Esophagus squamous epithelium (tissue), 5 donors: ENCODE measurements around the gene TAF13. TPM values are rescaled to one million over a fixed set of nuclear protein-coding genes. Genes with fewer than 3 reads are reported as not detected.

Experiments
- DNase-seq: peaks from one replicate; lab custom pipeline; 2025; lab: John Stamatoyannopoulos, UW
- H3K27ac ChIP-seq, 4 donors: fragments of 200-600 bp; sonication (generic); one replicate each; pipeline ENCODE4 v1.5.1; 2016 to 2019; ENCODE audit warnings: mild to moderate bottlenecking in 1 of 4
- H3K27me3 ChIP-seq, 4 donors: fragments of 200-600 bp; sonication (generic); 1 replicate in 3 of 4; 2 replicates in 1 of 4; pipeline versions ENCODE4 v1.5.1 to v1.6.0; 2017 to 2021; ENCODE audit warnings: antibody characterized with exemption in 1 of 4
- H3K36me3 ChIP-seq, 3 donors: fragments of 200-600 bp; sonication (generic); one replicate each; pipeline ENCODE4 v1.5.1; 2016 to 2019
- H3K4me1 ChIP-seq, 3 donors: fragments of 200-600 bp; sonication (generic); one replicate each; pipeline ENCODE4 v1.5.1; 2017 to 2019
- H3K4me3 ChIP-seq, 4 donors: fragments of 200-600 bp; sonication (generic); 1 replicate in 3 of 4; 2 replicates in 1 of 4; pipeline ENCODE4 v1.5.1; 2016 to 2019; ENCODE audit warnings: mild to moderate bottlenecking in 2 of 4, moderate library complexity in 1 of 4
- H3K9me3 ChIP-seq, 3 donors: fragments of 200-600 bp; sonication (generic); one replicate each; pipeline ENCODE4 v1.5.1; 2016 to 2019
- POLR2A ChIP-seq, 4 donors: fragments of 450-650 bp; IDR thresholded peaks; one replicate each; pipeline ENCODE4 v1.6.1; 2017; ENCODE audit warnings: antibody characterized with exemption in 4 of 4, mild to moderate bottlenecking in 4 of 4, moderate library complexity in 3 of 4
- WGBS, 2 donors: methylation state at CpG; one replicate each; pipeline ENCODE4 v1.1.5; 2018; 5-methylcytosine and 5-hydroxymethylcytosine counted together
- intact Hi-C: fragments of 100-400 bp; cut with DNase I; formaldehyde crosslinking; loops from one replicate; pipeline ENCODE4 v1.15.0; 2022
- total RNA-seq, 4 donors: library from RNA; depleted of rRNA; stranded (reverse); fragments of >200 nt; gene quantifications; one replicate each; pipeline ENCODE4 v1.1.0, GENCODE V29; 2016
- TF ChIP-seq, protein P1 (sequence below), 6 experiments: fragments of 450-650 bp in 4 of 6; fragments of 200-600 bp in 2 of 6; sonication (generic) in 2 of 6; IDR thresholded peaks; one replicate each; pipeline ENCODE4 v1.5.1; 2016 to 2019; ENCODE audit warnings: antibody characterized with exemption in 6 of 6, mild to moderate bottlenecking in 4 of 6, moderate library complexity in 4 of 6
- donor health status: DM: yes; HTN: yes; CAD: no.

The TAF13 gene
- total RNA-seq, 4 donors from 2014 or later: 35.3 to 71.2 (median 43.4) TPM

DNA sequence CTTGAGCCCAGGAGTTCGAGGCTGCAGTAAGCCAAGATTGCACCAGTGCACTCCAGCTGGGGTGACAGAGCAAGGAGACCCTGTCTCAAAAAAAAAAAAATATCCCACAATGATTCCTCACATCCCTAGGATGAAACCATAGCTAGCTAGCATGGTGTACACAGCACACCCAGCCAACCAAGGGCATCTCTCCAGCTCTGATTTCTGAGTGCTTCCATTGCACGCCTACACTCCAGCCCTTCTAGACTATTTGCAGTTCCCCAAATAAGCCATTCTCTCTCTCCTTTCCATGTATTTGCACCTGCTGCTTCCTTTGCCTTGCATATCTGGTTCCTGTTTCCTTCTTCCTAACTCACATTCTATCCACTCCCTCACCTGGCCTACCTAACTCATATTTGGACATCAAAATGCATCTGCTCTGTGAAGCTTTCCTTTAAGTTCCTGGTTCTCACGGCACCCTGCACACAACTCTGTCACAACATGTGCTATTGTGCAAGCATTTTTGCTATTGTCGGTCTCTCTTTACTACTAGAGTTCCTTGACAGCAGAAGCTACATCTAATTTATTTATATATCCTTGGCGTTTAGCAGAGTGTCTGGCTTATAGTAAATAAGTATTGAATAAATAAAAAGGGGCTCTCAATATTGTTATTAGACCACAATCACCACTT lies 35.7 kb upstream of the TAF13 start:
- no peak for DNase-seq
- TF ChIP-seq POLR2A (IDR thresholded peaks at IDR 0.05): no peak
- TF ChIP-seq, protein P1, sequence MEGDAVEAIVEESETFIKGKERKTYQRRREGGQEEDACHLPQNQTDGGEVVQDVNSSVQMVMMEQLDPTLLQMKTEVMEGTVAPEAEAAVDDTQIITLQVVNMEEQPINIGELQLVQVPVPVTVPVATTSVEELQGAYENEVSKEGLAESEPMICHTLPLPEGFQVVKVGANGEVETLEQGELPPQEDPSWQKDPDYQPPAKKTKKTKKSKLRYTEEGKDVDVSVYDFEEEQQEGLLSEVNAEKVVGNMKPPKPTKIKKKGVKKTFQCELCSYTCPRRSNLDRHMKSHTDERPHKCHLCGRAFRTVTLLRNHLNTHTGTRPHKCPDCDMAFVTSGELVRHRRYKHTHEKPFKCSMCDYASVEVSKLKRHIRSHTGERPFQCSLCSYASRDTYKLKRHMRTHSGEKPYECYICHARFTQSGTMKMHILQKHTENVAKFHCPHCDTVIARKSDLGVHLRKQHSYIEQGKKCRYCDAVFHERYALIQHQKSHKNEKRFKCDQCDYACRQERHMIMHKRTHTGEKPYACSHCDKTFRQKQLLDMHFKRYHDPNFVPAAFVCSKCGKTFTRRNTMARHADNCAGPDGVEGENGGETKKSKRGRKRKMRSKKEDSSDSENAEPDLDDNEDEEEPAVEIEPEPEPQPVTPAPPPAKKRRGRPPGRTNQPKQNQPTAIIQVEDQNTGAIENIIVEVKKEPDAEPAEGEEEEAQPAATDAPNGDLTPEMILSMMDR (IDR thresholded peaks at IDR 0.05): no peak
- no peak overlapping the region for H3K4me3 ChIP-seq
- H3K27me3 ChIP-seq: peaks cover 0 to 32% (median 7%) of the 10 kb centered on the region in 4 donors
- no peaks in the 10 kb centered on the region for H3K36me3 ChIP-seq
- 41 to 57% methylated on average over 5 of the region's 5 CpGs for WGBS, 2 donors
- no peak overlapping the region for H3K27ac ChIP-seq
- H3K9me3 ChIP-seq: no peaks in the 10 kb centered on the region
- intact Hi-C loops: no loop called here
- peaks cover 20 to 32% (median 24%) of the 10 kb centered on the region in 3 donors for H3K4me1 ChIP-seq

DNA sequence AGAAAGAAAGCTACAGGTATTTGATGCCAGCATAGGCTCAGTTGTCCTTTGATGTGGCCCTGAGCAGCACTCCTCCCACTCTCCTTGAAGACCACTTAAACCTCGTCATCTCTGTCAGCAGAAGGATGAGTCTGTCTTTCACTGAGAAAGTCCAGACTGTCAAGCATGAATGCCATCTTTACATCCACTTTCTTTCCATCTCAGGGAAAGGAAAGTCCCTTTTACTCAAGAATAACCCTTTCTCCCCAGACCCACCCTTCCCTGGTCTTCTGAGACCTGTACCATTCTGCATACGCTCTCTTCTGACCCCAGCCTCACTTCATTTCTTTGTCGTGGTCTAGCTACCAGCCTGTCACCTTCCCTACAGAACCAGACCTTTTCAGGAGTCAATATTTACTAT lies 34.1 kb upstream of the TAF13 start:
- H3K27ac ChIP-seq: no peak overlapping the region
- H3K27me3 ChIP-seq: peaks cover 0 to 17% (median 7%) of the 10 kb centered on the region in 4 donors
- WGBS, 2 donors: 64 to 66% methylated on average over 3 of the region's 3 CpGs
- TF ChIP-seq POLR2A (IDR thresholded peaks at IDR 0.05): no peak
- TF ChIP-seq, protein P1 (IDR thresholded peaks at IDR 0.05): no peak
- H3K36me3 ChIP-seq: no peaks in the 10 kb centered on the region
- intact Hi-C loops: no loop called here
- H3K4me3 ChIP-seq: no peak overlapping the region
- H3K4me1 ChIP-seq: peaks cover 20 to 32% (median 24%) of the 10 kb centered on the region in 3 donors
- no peak for DNase-seq
- no peaks in the 10 kb centered on the region for H3K9me3 ChIP-seq

DNA sequence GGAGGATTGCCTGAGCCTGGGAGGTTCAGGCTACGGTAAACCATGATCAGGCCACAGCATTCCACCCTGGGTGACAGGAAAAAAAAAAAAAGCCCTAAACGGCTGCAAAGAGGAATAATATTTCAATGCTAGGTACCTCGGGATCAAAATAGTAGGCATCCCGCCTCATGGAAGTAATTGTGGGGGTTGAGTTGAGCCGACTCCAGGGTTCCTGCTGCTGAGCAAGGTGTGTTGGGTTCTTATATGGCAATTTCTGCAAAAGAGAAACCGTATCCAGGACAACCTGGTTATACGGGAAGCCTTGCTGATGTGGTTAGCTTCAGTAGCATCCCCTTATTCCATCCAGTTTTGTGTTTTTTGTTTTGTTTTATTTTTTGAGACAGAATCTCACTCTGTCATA lies 32.0 kb upstream of the TAF13 start:
- intact Hi-C loops: no loop called here
- no peaks in the 10 kb centered on the region for H3K9me3 ChIP-seq
- H3K4me3 ChIP-seq: no peak overlapping the region
- no peak for DNase-seq
- 80 to 84% methylated on average over 7 of the region's 7 CpGs for WGBS, 2 donors
- peaks cover 7 to 15% (median 11%) of the 10 kb centered on the region in 3 donors for H3K4me1 ChIP-seq
- no peaks in the 10 kb centered on the region for H3K27me3 ChIP-seq
- no peak overlapping the region for H3K27ac ChIP-seq
- H3K36me3 ChIP-seq: peaks cover 0 to under 1% (median 0%) of the 10 kb centered on the region in 3 donors
- TF ChIP-seq, protein P1 (IDR thresholded peaks at IDR 0.05): no peak
- TF ChIP-seq POLR2A (IDR thresholded peaks at IDR 0.05): no peak

DNA sequence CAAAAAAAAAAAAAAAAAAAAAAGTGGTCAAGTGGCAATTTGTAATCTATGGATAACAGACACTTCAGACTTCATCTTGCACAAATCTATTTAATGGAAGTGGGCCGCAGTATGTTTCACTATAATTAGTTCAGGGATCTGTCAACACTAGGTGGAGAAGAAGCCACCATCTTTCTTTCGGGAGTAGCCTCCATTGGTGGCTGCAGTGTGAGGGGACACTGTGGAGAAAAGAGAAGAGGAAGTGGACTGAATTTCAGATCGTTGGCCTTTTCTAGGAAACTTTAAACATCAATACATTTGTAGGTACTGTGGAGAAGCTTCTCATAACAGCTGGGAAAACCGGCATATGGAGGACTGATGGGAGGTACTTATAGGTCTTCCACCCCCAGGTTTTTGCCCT lies 30.1 kb upstream of the TAF13 start:
- no peak for TF ChIP-seq POLR2A (IDR thresholded peaks at IDR 0.05)
- TF ChIP-seq, protein P1 (IDR thresholded peaks at IDR 0.05): no peak
- Histone ChIP-seq H3K27me3 (no peaks in the 10 kb centered on the region), H3K27ac (no peak overlapping the region), H3K4me3 (no peak overlapping the region), H3K36me3 (peaks cover 0 to 4% (median 0%) of the 10 kb centered on the region in 3 donors), H3K4me1 (peaks cover 0 to 15% (median 9%) of the 10 kb centered on the region in 3 donors), H3K9me3 (no peaks in the 10 kb centered on the region)
- DNase-seq: no peak
- intact Hi-C loops: no loop called here
- WGBS, 2 donors: 75 to 80% methylated on average over 4 of the region's 4 CpGs

DNA sequence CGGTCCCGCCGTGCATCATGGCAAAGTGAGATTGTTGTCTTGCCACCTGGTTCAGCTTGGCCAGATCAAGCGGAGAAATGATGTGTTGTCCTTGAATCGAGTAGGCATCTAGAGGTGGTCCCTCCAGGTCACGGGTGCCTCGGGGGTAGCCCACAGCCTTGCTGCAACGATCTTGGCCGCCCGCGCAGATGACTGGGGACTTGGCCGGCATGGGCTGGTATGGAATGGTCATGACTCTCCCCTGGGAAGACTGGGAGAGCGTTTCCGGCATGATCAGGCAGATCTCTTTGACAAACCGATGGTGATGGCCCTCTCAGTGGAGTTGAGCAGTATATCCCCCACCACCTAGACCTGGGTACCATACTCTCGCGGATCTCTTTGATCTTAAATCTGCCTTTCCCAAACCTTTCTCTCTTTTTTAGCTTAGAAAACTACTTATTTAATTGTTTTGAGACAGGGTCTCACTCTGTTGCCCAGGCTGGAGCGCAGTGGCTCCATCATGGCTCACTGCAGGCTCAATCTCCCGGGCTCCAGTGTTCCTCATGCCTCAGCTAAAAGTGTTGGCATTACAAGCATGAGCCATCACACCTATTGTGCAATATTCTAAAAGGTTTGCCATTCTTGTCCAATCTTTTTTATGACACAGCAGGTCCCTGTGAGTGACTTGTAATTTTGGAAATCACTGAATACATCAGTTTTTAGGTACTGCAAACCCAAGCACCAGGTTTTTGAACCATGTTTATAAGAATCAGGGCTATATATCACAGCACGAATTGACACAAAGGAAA lies 28.8 kb upstream of the TAF13 start:
- Histone ChIP-seq H3K4me1 (peaks cover 0 to 20% (median 10%) of the 10 kb centered on the region in 3 donors), H3K36me3 (peaks cover 0 to 4% (median 0%) of the 10 kb centered on the region in 3 donors), H3K9me3 (no peaks in the 10 kb centered on the region), H3K27me3 (no peaks in the 10 kb centered on the region), H3K4me3 (no peak overlapping the region), H3K27ac (no peak overlapping the region)
- no peak for DNase-seq
- intact Hi-C loops: no loop called here
- 79 to 89% methylated on average over 13 to 15 of the region's 20 CpGs for WGBS, 2 donors
- TF ChIP-seq POLR2A (IDR thresholded peaks at IDR 0.05): no peak
- TF ChIP-seq, protein P1 (IDR thresholded peaks at IDR 0.05): no peak
